Esophagus muscularis mucosa (tissue), 4 donors: ENCODE results near the gene CLEC4E. TPM values are rescaled to one million over a fixed set of nuclear protein-coding genes. Genes with fewer than 3 reads are reported as not detected.

Source experiments
- DNase-seq: peaks from one replicate; pipeline ENCODE4 v3.0.0-alpha.2; 2017; ENCODE audit errors: extremely low spot score
- H3K27ac ChIP-seq, 4 donors: fragments of 200-600 bp; sonication (generic); replicated peaks in 1 of 4; 1 replicate in 3 of 4; 2 replicates in 1 of 4; pipeline ENCODE4 v1.5.1; 2016 to 2019; ENCODE audit warnings: mild to moderate bottlenecking in 1 of 4
- H3K27me3 ChIP-seq, 4 donors: fragments of 200-600 bp; sonication (generic); one replicate each; pipeline versions ENCODE4 v1.5.1 to v1.6.0; 2016 to 2019
- H3K36me3 ChIP-seq, 4 donors: fragments of 200-600 bp; sonication (generic); one replicate each; pipeline ENCODE4 v1.5.1; 2016 to 2019
- H3K4me1 ChIP-seq, 4 donors: fragments of 200-600 bp; sonication (generic); one replicate each; pipeline ENCODE4 v1.5.1; 2016 to 2019
- H3K4me3 ChIP-seq, 4 donors: fragments of 200-600 bp; sonication (generic); 1 replicate in 2 of 4; 2 replicates in 2 of 4; pipeline ENCODE4 v1.5.1; 2016 to 2019; ENCODE audit warnings: mild to moderate bottlenecking in 4 of 4, moderate library complexity in 1 of 4
- H3K9me3 ChIP-seq, 4 donors: fragments of 200-600 bp; sonication (generic); 1 replicate in 3 of 4; 2 replicates in 1 of 4; pipeline ENCODE4 v1.5.1; 2016 to 2019
- CTCF ChIP-seq, 3 experiments: fragments of 200-600 bp in 2 of 3; fragments of 450-650 bp in 1 of 3; sonication (generic) in 2 of 3; IDR thresholded peaks; one replicate each; pipeline ENCODE4 v1.5.1; 2017 to 2019; ENCODE audit warnings: antibody characterized with exemption in 3 of 3, mild to moderate bottlenecking in 2 of 3, moderate library complexity in 1 of 3
- EP300 ChIP-seq: sonication (generic); formaldehyde crosslinking; IDR thresholded peaks from one replicate; pipeline ENCODE4 v1.6.1; 2017; ENCODE audit warnings: antibody characterized with exemption
- POLR2A ChIP-seq: fragments of 450-650 bp; IDR thresholded peaks from one replicate; pipeline ENCODE4 v1.6.1; 2017; ENCODE audit warnings: antibody characterized with exemption, moderate library complexity, mild to moderate bottlenecking, low read depth
- POLR2AphosphoS5 ChIP-seq, 2 donors: sonication (generic); formaldehyde crosslinking; IDR thresholded peaks; one replicate each; pipeline ENCODE4 v1.6.1; 2017; ENCODE audit warnings: antibody characterized with exemption in 2 of 2
- WGBS: methylation state at CpG from one replicate; pipeline ENCODE4 v1.1.5; 2018; 5-methylcytosine and 5-hydroxymethylcytosine counted together
- intact Hi-C: fragments of 100-400 bp; cut with DNase I; formaldehyde crosslinking; loops from one replicate; pipeline ENCODE4 v1.15.1; 2023
- total RNA-seq, 4 donors: library from RNA; depleted of rRNA; stranded (reverse); fragments of >200 nt; gene quantifications; one replicate each; pipeline versions ENCODE4 v1.1.0 to v1.2.1, GENCODE V29; 2016

CLEC4E gene
- total RNA-seq, 4 donors from 2014 or later = 0.71 to 5.1 (median 3.7) TPM; not detected in 1

- no peak overlapping the region for H3K27ac ChIP-seq
- WGBS = 82% methylated on average over 4 of the region's 4 CpGs
- H3K4me3 ChIP-seq = no peak overlapping the region
- no peaks in the 10 kb centered on the region for H3K27me3 ChIP-seq
- H3K36me3 ChIP-seq = no peaks in the 10 kb centered on the region
- TF ChIP-seq POLR2AphosphoS5 (IDR thresholded peaks at IDR 0.05) (no peak), CTCF (IDR thresholded peaks at IDR 0.05) (no peak), POLR2A (no peak), EP300 (no peak)
- H3K4me1 ChIP-seq = no peaks in the 10 kb centered on the region
- no peak for DNase-seq
- H3K9me3 ChIP-seq = peaks cover 0 to 9% (median 5%) of the 10 kb centered on the region in 4 donors
- intact Hi-C loops = no loop called here
These were observed 21.5 kb downstream of the CLEC4E start for GRCh38 chr12:8519171-8519570.

- no peak for DNase-seq
- Histone ChIP-seq H3K27ac (no peak overlapping the region), H3K4me3 (no peak overlapping the region), H3K9me3 (peaks cover 0 to 5% (median 2%) of the 10 kb centered on the region in 4 donors), H3K36me3 (no peaks in the 10 kb centered on the region), H3K27me3 (no peaks in the 10 kb centered on the region), H3K4me1 (no peaks in the 10 kb centered on the region)
- intact Hi-C loops = no loop called here
- TF ChIP-seq POLR2A = no peak
- TF ChIP-seq CTCF (IDR thresholded peaks at IDR 0.05) = no peak
- TF ChIP-seq EP300 = no peak
- no peak for TF ChIP-seq POLR2AphosphoS5 (IDR thresholded peaks at IDR 0.05)
- 69% methylated on average over 2 of the region's 2 CpGs for WGBS
These were observed 22.7 kb downstream of the CLEC4E start for GRCh38 chr12:8517971-8518370.

GRCh38 chr12:8513256-8513655 is 27.4 kb downstream of the CLEC4E start, which contains the start of gene CLEC4D:
Gene CLEC4D, plus strand, starts transcription at chr12:8513503. Its CDS starts 230 bp downstream, at chr12:8513733.
- Histone ChIP-seq H3K4me3 (no peak within 1 kb of the TSS), H3K4me1 (no peaks in the 10 kb centered on the region), H3K27me3 (peaks cover 0 to 13% (median 0%) of the 10 kb centered on the region in 4 donors), H3K36me3 (no peaks in the 10 kb centered on the region), H3K27ac (no peak within 1 kb of the TSS), H3K9me3 (no peaks in the 10 kb centered on the region)
- no peak for DNase-seq
- intact Hi-C loops = no loop called here
- 70% methylated on average over 4 of the region's 4 CpGs for WGBS
- TF ChIP-seq CTCF (IDR thresholded peaks at IDR 0.05) (no peak), POLR2AphosphoS5 (IDR thresholded peaks at IDR 0.05) (no peak), POLR2A (no peak), EP300 (no peak)

GRCh38 chr12:8508910-8509841 is 31.5 kb downstream of the CLEC4E start:
- WGBS = 54% methylated on average over 12 of the region's 12 CpGs

More at GRCh38 chr12:8508910-8509841, 31.5 kb downstream of the CLEC4E start:
- H3K36me3 ChIP-seq = no peaks in the 10 kb centered on the region
- intact Hi-C loops = no loop called here
- no peaks in the 10 kb centered on the region for H3K9me3 ChIP-seq
- H3K27me3 ChIP-seq = peaks cover 0 to 15% (median 0%) of the 10 kb centered on the region in 4 donors
- TF ChIP-seq POLR2AphosphoS5 (IDR thresholded peaks at IDR 0.05) (no peak), EP300 (no peak), CTCF (IDR thresholded peaks at IDR 0.05) (no peak), POLR2A (no peak)
- H3K27ac ChIP-seq = no peak overlapping the region
- DNase-seq = no peak
- no peak overlapping the region for H3K4me3 ChIP-seq
- no peaks in the 10 kb centered on the region for H3K4me1 ChIP-seq
